PC-9 (cell line): ENCODE measurements around the gene SPON1. TPM values are rescaled to one million over a fixed set of nuclear protein-coding genes. Genes with fewer than 3 reads are reported as not detected.
A peak's percentile ranks its signal among the peaks of the same experiment; 100 is the strongest.

ENCODE experiments used
- BruUV-seq: library from RNA; stranded (reverse); fragments of 400-500 nt; replicated peaks from 2 replicates; lab custom pipeline; 2021; lab: Mats Ljungman, UMichigan
- CTCF ChIA-PET: fragments of 300-600 bp; sonication (Branson Sonifier 250); formaldehyde crosslinking; loops from one replicate; lab custom pipeline; 2022; ENCODE audit warnings: antibody characterized with exemption; lab: Charles Lee
- POLR2A ChIA-PET: fragments of 300-600 bp; sonication (Branson Sonifier 250); formaldehyde crosslinking; loops from one replicate; lab custom pipeline; 2022; ENCODE audit warnings: antibody characterized with exemption; ENCODE audit not compliant: unreplicated experiment; lab: Charles Lee
- DNase-seq, 2 experiments: peaks; one replicate each; pipeline versions ENCODE4 v3.0.0 to v3.0.0-alpha.2; 2015 to 2022; ENCODE audit warnings: mixed read lengths in 1 of 2
- H2AFZ ChIP-seq: fragments of 200-600 bp; sonication (generic); 2 replicates; pipeline ENCODE4 v1.8.1; 2017; ENCODE audit warnings: antibody characterized with exemption
- H3F3A ChIP-seq: fragments of 200-600 bp; sonication (generic); 2 replicates; pipeline ENCODE4 v1.8.1; 2017; ENCODE audit warnings: antibody characterized with exemption, mild to moderate bottlenecking, low read depth; ENCODE audit not compliant: insufficient read depth
- H3K27ac ChIP-seq: fragments of 200-600 bp; sonication (generic); 2 replicates; pipeline ENCODE4 v1.6.1; 2016; ENCODE audit warnings: mixed run types
- H3K27me3 ChIP-seq: fragments of 200-600 bp; sonication (generic); 2 replicates; pipeline ENCODE4 v1.6.1; 2016; ENCODE audit warnings: low read depth, mixed run types; ENCODE audit not compliant: insufficient read depth
- H3K36me3 ChIP-seq: fragments of 200-600 bp; sonication (generic); 2 replicates; pipeline ENCODE4 v1.6.1; 2016; ENCODE audit warnings: low read depth, mixed run types
- H3K4me1 ChIP-seq: fragments of 200-600 bp; sonication (generic); replicated peaks from 2 replicates; pipeline ENCODE4 v1.6.1; 2016; ENCODE audit warnings: mixed run types; ENCODE audit not compliant: insufficient read depth
- H3K4me2 ChIP-seq: fragments of 200-600 bp; sonication (generic); 2 replicates; pipeline ENCODE4 v1.6.1; 2017; ENCODE audit warnings: mixed run types
- H3K4me3 ChIP-seq: fragments of 200-600 bp; sonication (generic); 2 replicates; pipeline ENCODE4 v1.6.1; 2016; ENCODE audit warnings: mixed run types
- H3K79me2 ChIP-seq: fragments of 200-600 bp; sonication (generic); 2 replicates; pipeline ENCODE4 v1.6.1; 2017; ENCODE audit warnings: low read depth, mixed run types
- H3K9me2 ChIP-seq: fragments of 200-600 bp; sonication (generic); 2 replicates; pipeline ENCODE4 v1.8.1; 2017; ENCODE audit warnings: mild to moderate bottlenecking; ENCODE audit not compliant: insufficient read depth
- H3K9me3 ChIP-seq: fragments of 200-600 bp; sonication (generic); 2 replicates; pipeline ENCODE4 v1.8.1; 2016; ENCODE audit warnings: low read depth; ENCODE audit not compliant: insufficient read depth
- H4K20me1 ChIP-seq: fragments of 200-600 bp; sonication (generic); 2 replicates; pipeline ENCODE4 v1.8.1; 2017; ENCODE audit not compliant: insufficient read depth
- CTCF ChIP-seq: fragments of 200-600 bp; sonication (generic); conservative IDR thresholded peaks from 2 replicates; pipeline ENCODE4 v1.6.1; 2017; ENCODE audit warnings: mixed run types, antibody characterized with exemption, mild to moderate bottlenecking, moderate library complexity
- EZH2 ChIP-seq: fragments of 200-600 bp; sonication (generic); IDR thresholded peaks from 2 replicates; pipeline ENCODE4 v1.8.0; 2017; ENCODE audit warnings: antibody characterized with exemption, low read depth
- intact Hi-C: fragments of 100-400 bp; cut with micrococcal nuclease; formaldehyde crosslinking; loops from one replicate; pipeline ENCODE4 v1.10.0; 2022; ENCODE audit not compliant: unreplicated experiment
- total RNA-seq: library from RNA; stranded (reverse); gene quantifications from 2 replicates; pipeline ENCODE4 v1.2.3, GENCODE V29; 2021

The SPON1 gene
- total RNA-seq, 1 experiment from 2014 or later = 0.70 TPM

GRCh38 chr11:13920756-13921155, 41.8 kb upstream of the SPON1 start:
- H3K4me1 ChIP-seq = peaks cover 38% of the 10 kb centered on the region
- no peak overlapping the region for H3K27ac ChIP-seq
- TF ChIP-seq EZH2 (no peak), CTCF (no peak)
- H3F3A ChIP-seq = peaks cover 27% of the 10 kb centered on the region; the same call in 1 of the 2 replicates
- no peaks in the 10 kb centered on the region for H4K20me1 ChIP-seq
- H3K4me2 ChIP-seq = no peak overlapping the region
- CTCF ChIA-PET = no interaction called here
- BruUV-seq = no TSS peak
- POLR2A ChIA-PET = no interaction called here
- DNase-seq = no peak
- H3K9me3 ChIP-seq = no peaks in the 10 kb centered on the region
- no peaks in the 10 kb centered on the region for H3K9me2 ChIP-seq
- no peaks in the 10 kb centered on the region for H3K79me2 ChIP-seq
- no peak overlapping the region for H2AFZ ChIP-seq
- H3K36me3 ChIP-seq = no peaks in the 10 kb centered on the region
- H3K27me3 ChIP-seq = no peaks in the 10 kb centered on the region
- intact Hi-C loops = loop anchor here (5.0 kb wide), 1 partner anchor 583 kb away; no protein-coding TSS in a partner anchor
- no peak overlapping the region for H3K4me3 ChIP-seq

GRCh38 chr11:13921545-13921944, 41.0 kb upstream of the SPON1 start:
- intact Hi-C loops = loop anchor here (5.0 kb wide), 1 partner anchor 584 kb away; no protein-coding TSS in a partner anchor
- Histone ChIP-seq H3K36me3 (no peaks in the 10 kb centered on the region), H3K4me2 (no peak overlapping the region), H3K4me1 (peaks cover 39% of the 10 kb centered on the region), H3K27ac (no peak overlapping the region), H3K9me3 (no peaks in the 10 kb centered on the region), H3K79me2 (no peaks in the 10 kb centered on the region), H2AFZ (no peak overlapping the region), H4K20me1 (no peaks in the 10 kb centered on the region), H3K9me2 (no peaks in the 10 kb centered on the region), H3K27me3 (no peaks in the 10 kb centered on the region), H3K4me3 (no peak overlapping the region), H3F3A (peaks cover 27% of the 10 kb centered on the region; the same call in 1 of the 2 replicates)
- no peak for DNase-seq
- TF ChIP-seq CTCF (no peak), EZH2 (no peak)
- ChIA-PET POLR2A (interaction anchor here (0.6 to 0.7 kb wide), 2 partner anchors 18 to 22 kb away, joined by 4 to 6 read pairs; no protein-coding TSS in a partner anchor), CTCF (interaction anchor here (0.6 kb wide), 1 partner anchor 35 kb away, joined by 3 read pairs; no protein-coding TSS in a partner anchor)
- BruUV-seq = no TSS peak

- H2AFZ ChIP-seq = peak overlapping the region; percentile 71
- no peaks in the 10 kb centered on the region for H3K27me3 ChIP-seq
- TF ChIP-seq CTCF (no peak), EZH2 (no peak)
- CTCF ChIA-PET = no interaction called here
- H3K27ac ChIP-seq = peak overlapping the region; percentile 76
- H3K4me3 ChIP-seq = peak overlapping the region; percentile 21; the same call in 1 of the 2 replicates
- intact Hi-C loops = loop anchor here (1.0 to 5.0 kb wide), 2 partner anchors 147 to 586 kb away; no protein-coding TSS in a partner anchor
- peaks cover 27% of the 10 kb centered on the region; the same call in 1 of the 2 replicates for H3F3A ChIP-seq
- peak; percentile 24 to 53 for DNase-seq
- H3K4me2 ChIP-seq = peak overlapping the region; percentile 64
- no peaks in the 10 kb centered on the region for H3K9me3 ChIP-seq
- no peaks in the 10 kb centered on the region for H4K20me1 ChIP-seq
- POLR2A ChIA-PET = interaction anchor here (0.6 kb wide), 1 partner anchor 17 kb away, joined by 4 read pairs; no protein-coding TSS in a partner anchor
- H3K4me1 ChIP-seq = peaks cover 39% of the 10 kb centered on the region
- H3K9me2 ChIP-seq = no peaks in the 10 kb centered on the region
- no peaks in the 10 kb centered on the region for H3K36me3 ChIP-seq
- no peaks in the 10 kb centered on the region for H3K79me2 ChIP-seq
- no TSS peak for BruUV-seq
Observed at GRCh38 chr11:13923182-13923581, 39.3 kb upstream of the SPON1 start.
